RPMI7951 (cell line): ENCODE measurements around the gene RAB44. TPM values are rescaled to one million over a fixed set of nuclear protein-coding genes. Genes with fewer than 3 reads are reported as not detected.

ENCODE experiments used
- DNase-seq: peaks from one replicate; pipeline ENCODE4 v3.0.0-alpha.2; 2012; ENCODE audit warnings: low read depth
- total RNA-seq: library from RNA; depleted of rRNA; stranded (reverse); fragments of >200 nt; shearing (Covaris generic); gene quantifications from 2 replicates; pipeline ENCODE4 v1.2.3, GENCODE V29; 2014

Gene RAB44
- total RNA-seq, 1 experiment from 2014 or later = not detected

DNA sequence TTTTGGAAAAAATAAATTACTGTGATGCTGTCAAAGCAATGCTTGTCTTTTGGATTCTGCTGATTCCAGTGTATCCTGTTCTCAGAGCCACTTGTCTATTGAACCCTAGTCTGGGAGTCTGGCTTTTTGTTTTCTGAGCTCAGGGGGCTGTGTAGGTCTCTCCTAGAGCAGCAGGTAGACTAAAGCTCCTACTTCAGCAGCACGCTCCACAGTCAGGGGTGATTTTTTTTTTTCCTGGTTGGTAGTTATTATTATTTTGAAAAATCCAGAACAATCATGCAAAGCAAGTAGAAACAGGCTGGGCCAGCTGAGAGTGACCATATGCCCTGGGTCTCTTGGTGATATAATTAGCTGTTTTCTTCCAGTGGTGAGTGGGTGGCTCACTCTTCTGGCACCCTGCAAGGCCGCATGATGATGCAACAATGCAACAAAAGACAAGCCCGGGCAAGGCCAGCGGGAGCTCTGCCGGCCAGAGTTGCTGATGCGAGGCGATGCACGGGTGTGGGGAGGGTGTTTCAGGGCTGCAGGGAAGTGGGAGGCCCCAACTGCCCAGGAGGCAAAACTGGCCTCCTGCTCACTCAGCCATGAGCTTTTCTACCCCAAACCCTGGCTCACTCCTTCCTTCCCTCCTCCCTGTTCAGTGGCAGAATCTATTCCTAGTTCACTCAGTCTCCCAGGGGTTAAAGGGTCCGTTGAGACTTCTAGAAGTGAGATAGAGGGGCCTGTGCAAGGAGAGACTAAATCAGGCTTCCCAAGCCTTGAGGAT, 30.6 kb upstream of the RAB44 start:
- peak; percentile 92 for DNase-seq

DNA sequence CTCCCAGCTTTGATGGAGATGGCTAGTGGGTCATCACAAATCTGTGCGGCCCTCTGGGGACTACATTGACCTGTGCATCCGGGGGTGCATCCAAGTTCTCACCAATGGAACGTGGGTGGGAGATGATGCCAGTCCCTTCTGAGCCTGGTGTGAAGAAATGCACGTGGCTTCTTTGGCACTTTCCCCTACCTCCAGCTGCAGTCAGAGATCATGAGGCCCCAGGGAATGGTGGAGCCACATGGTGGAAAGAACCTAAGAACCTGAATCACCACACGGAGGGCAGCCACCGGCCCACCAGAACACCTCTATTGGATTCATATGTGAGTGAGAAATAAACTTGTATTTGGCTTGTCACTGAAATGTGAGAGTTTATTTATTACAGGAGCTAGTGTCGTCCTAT, 29.0 kb upstream of the RAB44 start:
- no peak for DNase-seq

DNA sequence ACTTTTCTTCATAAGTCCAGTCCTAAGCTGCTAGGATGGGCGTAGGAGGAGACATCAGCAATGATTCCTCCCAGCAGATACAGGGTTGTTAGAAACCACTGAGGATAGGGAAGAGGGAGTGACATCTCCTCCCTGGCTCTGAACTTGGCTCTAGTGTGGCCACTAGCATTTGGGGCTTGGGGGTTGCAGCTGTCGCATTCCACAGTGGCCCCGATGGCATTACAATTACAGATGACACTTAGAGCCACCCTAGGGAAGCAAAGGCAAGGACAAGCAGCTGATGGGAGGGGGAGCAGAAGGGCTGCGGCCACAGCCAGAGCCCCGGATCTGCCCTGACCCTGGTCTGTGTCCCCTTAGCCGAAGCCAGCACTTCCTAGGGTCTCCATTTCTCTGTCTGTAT, 28.6 kb upstream of the RAB44 start:
- no peak for DNase-seq

DNA sequence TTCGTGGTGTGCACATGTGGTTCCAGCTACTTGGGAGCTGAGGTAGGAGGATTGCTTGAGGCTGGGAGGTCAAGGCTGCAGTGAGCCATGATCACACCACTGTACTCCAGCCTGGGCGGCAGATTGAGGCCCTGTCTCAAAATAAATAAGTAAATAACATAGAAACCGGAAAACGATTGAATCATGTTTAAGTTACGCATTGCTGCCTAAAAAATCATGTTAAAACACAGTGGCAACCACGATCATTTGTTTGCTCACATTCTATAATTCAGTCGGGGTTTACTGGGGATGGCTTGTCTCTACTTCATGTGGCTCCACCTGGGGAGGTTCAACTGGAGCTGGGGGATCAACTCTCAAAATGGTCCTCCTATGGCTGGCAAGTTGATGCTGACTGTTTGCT, 27.4 kb upstream of the RAB44 start:
- DNase-seq = no peak

DNA sequence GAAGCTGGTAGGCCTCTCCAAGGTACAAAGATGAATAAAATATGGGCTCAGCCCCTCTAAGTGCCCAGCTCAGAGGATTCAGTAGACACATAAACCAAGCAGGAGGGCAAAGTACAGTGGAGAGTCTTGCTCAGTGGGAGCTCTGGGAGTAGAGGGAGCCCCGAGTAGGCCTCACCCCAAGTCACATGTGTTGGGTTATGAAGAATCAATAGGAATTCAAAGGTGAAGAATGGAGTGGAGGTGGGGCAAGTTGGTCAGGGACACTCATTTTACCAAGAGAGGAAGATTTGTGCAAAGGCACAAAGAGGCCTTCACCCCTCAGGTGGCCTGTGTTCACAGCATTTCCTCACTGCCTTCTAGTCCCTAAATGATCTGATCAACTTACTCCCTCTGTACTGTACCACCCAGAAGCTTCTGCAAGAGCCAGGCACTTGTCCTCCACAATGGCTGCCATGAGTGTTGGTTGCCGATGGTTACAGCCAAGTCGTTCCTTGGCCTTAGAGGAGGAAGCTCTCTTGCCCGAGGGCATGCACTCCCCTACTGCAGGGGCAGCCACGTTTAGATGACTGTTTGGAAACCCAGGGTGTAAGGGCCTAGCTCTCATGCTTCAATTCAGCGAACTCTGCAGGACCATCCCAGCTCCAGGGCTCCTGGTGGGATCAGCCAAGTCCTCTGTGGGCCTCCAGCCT, 25.8 kb upstream of the RAB44 start:
- DNase-seq = peak; percentile 49

DNA sequence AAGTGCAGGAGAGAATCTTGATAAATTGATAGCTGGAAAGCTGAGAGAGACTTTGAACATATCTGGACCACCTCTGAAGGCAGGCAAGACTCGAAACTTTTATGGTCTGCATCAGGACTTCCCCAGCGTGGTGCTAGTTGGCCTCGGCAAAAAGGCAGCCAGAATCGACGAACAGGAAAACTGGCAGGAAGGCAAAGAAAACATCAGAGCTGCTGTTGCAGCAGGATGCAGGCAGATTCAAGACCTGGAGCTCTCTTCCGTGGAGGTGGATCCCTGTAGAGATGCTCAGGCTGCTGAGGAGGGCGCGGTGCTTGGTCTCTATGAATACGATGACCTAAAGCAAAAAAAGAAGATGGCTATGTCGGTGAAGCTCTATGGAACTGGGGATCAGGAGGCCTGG, 23.7 kb upstream of the RAB44 start:
- DNase-seq = no peak

DNA sequence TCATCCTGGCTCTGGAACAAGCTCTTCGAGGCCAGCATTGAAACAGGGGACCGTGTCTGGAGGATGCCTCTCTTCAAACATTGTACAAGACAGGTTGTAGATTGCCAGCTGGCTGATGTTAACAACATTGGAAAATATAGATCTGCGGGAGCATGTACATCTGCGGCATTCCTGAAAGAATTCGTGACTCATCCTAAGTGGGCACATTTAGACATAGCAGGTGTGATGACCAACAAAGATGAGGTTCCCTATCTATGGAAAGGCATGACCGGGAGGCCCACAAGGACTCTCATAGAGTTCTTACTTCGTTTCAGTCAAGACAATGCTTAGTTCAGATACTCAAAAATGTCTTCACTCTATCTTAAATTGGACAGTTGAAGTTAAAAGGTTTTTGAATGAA, 22.7 kb upstream of the RAB44 start:
- peak; percentile 39 for DNase-seq

DNA sequence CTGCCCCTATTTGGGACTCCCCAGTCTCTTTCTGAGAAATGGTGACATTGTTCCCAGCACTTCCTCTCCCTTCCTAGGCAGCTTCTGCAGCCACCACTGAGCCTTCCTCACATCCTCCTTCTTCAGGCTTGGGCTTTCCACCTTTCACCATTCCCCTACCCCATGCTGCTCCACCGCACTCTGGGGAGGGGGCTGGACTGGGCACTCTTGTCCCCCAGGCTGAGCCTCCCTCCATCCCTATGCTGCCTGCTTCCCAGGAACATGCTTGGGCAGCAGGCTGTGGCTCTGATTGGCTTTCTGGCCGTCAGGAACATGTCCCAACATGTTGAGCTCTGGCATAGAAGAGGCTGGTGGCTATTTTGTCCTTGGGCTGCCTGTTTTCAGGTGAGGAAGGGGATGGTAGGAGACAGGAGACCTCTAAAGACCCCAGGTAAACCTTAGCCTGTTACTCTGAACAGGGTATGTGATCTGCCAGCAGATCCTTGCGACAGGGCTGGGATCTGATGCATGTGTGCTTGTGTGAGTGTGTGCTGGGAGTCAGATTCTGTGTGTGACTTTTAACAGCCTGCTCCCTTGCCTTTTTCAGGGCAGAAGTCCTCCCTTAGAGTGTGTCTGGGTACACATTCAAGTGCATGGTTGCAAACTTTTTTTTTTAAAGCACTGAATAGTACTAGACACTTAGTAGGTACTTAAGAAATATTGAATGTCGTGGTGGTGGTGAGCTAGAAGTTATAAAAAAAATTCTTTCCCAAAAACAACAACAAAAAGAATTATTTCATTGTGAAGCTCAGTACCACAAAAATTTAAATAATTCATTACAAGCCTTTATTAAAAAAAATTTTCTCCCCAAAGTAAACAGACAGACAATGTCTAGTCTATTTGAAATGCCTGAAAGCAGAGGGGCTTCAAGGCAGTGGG, 21.2 kb upstream of the RAB44 start:
- no peak for DNase-seq

DNA sequence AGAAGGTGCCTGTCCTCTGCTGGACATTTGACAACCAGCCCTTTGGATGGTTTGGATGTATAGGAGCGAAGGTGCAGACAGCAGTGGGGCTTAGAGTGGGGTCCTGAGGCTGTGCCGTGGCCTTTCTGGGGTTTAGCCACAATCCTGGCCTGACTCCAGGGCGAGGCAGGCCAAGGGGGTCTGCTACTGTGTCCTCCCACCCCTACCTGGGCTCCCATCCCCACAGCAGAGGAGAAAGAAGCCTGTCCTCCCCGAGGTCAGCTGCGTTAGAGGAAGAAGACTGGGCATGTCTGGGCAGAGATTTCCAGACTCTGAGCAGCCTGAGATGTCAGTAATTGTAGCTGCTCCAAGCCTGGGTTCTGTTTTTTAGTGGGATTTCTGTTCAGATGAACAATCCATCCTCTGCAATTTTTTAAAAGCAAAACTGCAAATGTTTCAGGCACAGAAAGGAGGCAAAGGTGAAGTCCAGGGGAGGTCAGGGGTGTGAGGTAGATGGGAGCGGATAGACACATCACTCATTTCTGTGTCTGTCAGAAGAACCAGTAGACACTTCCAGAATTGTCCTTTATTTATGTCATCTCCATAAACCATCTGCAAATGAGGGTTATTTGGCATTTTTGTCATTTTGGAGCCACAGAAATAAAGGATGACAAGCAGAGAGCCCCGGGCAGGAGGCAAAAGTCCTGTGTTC, 20.4 kb upstream of the RAB44 start:
- no peak for DNase-seq

DNA sequence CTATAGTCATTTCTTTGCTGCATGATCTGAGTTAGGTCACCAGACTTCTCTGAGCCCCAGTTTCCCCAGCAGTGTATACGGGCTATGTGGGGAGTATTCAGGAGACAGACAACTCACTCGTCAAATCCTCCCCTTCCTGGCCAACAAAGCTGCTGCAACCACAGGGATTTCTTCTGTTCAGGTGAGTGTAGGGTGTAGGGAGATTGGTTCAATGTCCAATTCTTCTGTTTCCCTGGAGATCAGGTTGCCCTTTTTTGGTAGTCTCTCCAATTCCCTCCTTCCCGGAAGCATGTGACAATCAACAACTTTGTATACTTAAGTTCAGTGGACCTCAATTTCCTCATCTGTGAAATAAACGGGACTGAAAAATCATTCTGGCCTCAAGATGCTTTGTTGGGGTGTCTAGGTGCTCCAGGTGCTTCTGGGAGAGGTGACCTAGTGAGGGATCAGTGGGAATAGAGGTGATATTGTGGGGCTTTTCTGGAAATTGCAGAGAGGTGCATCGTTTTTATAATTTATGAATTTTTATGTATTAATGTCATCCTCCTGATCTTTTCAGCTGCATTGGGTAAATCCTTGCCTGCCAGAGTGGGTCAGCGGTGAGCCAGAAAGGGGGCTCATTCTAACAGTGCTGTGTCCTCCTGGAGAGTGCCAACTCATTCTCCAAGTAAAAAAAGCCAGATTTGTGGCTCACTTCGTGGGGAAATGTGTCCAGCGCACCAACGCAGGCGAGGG, 19.7 kb upstream of the RAB44 start:
- no peak for DNase-seq

DNA sequence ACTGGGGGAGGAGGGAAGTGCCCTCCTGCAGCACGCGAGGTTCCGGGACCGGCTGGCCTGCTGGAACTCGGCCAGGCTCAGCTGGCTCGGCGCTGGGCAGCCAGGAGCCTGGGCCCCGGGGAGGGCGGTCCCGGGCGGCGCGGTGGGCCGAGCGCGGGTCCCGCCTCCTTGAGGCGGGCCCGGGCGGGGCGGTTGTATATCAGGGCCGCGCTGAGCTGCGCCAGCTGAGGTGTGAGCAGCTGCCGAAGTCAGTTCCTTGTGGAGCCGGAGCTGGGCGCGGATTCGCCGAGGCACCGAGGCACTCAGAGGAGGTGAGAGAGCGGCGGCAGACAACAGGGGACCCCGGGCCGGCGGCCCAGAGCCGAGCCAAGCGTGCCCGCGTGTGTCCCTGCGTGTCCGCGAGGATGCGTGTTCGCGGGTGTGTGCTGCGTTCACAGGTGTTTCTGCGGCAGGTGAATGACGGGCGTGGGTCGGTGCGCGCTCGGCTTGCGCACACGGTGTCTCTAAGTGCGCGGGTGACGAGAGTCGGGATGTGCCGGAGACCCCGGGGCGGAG, 19.1 kb upstream of the RAB44 start, which contains the start of gene CDKN1A:
Gene CDKN1A, plus strand, starts transcription at position 227 of the 555 bp plus-strand sequence. CDS start 5,388 bp downstream, outside the sequence.
- peak; percentile 95 for DNase-seq

DNA sequence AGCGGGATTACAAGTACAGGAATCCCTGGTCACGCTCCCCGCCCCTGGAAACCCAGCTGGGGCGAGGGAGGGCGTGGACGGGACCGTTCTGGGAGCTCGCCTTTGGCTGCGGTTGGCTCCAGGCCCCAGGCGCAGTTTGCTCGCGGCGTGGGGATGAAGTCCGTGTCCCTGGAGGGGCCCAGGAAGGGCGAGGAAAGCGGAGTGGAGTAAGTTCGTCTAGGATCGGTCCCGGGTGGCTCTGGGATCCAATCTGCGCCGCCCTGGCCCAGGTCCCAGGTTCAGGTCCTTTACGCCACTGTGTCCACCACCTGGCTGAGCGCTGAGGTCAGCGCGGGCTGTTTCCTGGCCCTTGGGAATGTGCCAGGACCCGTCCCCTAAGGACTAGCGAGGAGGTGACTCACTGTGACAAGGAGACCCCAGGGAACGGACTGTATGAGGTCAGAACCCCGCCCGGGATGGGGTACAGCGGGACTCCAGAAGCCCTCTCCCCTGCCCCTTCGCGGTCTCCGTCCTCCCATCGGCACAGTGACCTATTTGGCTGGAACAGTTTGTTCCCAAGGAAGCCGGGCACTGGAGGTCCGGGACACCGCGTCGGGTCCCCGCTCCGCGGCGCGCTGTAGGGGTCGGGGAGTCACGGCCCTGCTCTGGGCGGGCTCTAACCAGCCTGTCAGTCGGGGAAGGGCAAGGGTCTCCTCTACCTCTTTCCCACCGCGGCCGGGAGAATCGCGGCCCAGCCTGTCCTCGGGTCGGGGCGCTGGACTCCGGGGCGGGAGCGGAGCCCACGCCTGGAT, 18.4 kb upstream of the RAB44 start:
- peak; percentile 63 for DNase-seq

DNA sequence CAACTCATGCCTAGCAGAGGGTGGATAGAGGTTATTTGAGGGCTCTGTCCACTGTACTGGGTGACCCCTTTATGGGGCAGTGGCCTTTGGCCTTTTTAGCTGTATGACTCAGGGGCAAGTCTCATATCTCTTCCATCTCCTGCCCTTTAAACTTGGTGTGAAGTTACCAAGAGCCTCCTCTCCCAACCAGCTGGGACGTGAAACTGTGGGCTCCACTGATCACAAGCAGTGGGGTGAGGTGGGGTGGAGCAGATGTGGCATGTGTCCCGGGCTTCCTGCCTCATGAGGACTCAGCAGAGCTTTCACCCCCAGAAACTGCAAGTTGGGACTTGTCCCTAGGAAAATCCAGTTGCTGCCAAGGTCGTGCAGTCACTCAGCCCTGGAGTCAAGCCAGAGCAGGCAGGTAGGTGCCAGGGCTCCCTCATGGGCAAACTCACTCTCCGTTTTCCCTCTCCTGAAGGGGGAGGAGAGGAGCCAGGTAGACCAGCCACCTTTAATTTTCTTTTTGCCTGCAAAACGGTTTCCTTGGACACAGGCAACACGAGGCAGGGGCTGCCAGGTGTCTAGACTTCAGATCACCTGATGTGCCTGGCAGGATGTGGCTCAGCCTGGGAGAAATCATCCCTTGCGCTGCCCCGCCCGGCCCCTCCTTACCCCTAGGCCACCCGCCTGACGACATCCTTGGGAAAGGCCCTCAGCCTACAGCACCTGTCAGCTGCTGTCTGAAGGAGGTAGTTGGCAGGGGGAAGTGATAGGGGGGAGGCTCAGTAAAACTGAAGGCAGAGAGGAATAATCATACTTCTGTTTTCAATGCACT, 15.1 kb upstream of the RAB44 start:
- peak; percentile 69 for DNase-seq

DNA sequence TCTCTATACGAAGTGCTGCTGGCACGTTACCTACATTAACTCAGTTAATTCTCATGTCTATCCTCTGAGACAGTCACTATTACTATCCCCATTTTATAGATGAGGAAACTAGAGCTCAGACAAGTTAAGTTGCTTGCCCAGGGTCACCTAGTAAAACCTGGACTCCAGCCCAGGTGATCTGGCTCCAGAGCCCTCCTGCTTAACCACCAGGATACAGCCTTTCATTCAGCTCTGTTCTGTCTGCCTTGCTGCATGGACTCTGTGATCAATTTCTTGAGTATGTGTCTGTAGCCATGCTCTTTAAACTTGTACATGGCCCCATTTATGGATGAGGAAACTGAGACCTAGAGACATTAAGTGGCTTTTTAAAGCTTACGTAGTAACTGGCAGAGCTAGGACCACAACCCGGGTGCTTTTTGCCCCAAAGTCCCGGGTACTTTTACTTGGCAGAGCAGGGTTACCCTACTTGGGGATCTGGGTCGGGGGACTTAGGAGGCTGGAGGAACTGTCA, 14.4 kb upstream of the RAB44 start:
- DNase-seq = no peak

DNA sequence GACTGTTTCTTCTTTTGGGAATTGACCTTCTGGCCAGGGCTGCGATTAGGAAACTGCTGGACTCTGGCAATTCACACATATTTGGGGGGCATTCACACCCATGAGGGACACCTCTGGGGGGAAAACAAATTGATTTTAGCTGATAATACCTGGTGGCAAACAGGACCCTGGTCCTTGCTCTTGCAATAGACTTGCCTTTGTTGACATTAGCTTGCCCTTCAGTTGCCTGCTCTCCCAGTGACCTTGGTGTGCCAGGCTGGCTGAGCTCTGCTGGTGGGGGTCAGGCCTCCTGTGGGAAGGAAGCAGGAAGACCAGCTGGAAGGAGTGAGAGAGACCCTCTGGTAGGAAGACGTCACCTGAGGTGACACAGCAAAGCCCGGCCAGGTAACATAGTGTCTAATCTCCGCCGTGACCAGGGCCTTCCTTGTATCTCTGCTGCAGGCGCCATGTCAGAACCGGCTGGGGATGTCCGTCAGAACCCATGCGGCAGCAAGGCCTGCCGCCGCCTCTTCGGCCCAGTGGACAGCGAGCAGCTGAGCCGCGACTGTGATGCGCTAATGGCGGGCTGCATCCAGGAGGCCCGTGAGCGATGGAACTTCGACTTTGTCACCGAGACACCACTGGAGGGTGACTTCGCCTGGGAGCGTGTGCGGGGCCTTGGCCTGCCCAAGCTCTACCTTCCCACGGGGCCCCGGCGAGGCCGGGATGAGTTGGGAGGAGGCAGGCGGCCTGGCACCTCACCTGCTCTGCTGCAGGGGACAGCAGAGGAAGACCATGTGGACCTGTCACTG, 13.8 kb upstream of the RAB44 start:
- no peak for DNase-seq

DNA sequence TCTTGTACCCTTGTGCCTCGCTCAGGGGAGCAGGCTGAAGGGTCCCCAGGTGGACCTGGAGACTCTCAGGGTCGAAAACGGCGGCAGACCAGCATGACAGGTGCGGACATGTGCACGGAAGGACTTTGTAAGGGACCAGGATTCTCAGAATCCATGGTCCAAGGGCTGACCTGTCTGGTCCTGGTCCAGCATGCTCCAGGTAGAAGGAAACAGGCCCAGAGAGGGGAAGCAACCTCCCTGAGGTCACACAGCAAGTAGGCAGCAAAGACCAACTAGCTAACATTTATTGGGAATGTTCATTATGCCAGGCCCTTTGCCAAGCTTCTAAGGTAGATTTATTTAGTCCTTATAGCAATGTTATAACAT, 13.2 kb upstream of the RAB44 start:
- DNase-seq = no peak

DNA sequence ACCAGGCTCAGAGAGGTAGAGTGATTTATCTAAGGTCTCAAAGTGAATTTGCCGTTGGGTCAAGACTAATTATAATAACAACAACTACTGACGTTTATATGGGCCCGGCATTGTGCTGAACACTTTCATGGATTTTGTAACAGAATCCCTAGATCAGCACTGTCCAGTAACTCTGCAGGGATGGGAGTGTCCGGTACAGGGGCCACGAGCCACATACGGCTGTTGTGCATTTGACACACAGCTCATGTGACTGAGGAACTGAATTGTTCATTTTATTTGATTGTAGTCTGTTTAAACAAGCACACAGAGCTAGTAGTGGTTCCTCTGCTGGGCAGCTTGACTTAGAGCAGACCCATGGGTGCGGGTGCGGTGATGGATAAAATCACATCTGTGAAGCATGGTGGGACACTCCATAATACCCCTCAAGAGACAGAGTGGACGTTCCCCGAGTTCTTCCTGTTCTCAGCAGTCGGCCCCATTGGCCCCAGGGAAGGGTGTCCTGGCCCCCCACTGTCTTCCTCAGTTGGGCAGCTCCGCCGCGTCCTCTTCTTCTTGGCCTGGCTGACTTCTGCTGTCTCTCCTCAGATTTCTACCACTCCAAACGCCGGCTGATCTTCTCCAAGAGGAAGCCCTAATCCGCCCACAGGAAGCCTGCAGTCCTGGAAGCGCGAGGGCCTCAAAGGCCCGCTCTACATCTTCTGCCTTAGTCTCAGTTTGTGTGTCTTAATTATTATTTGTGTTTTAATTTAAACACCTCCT, 12.3 kb upstream of the RAB44 start:
- DNase-seq = no peak
